DND-41 (cell line): ENCODE results near the gene HEATR5B.

Experiments used
- ATAC-seq: fragments of 200-7000 bp; cut with Tn5 transposase; 3 replicates; pipeline ENCODE4 v1.9.1; 2021; ENCODE audit warnings: low read depth; ENCODE audit not compliant: insufficient read depth
- DNase-seq: peaks from one replicate; pipeline ENCODE4 v3.0.0-alpha.2; 2020
- H2AFZ ChIP-seq: 2 replicates; pipeline ENCODE4 v1.6.0; 2012; ENCODE audit warnings: low read depth, low read length
- H3K27ac ChIP-seq: 2 replicates; pipeline ENCODE4 v1.5.1; 2012; ENCODE audit warnings: low read length, inconsistent platforms
- H3K27me3 ChIP-seq: fragments of 200-600 bp; sonication (generic); 2 replicates; pipeline ENCODE4 v1.6.0; 2012; ENCODE audit warnings: low read length, mild to moderate bottlenecking, inconsistent platforms; ENCODE audit not compliant: insufficient read depth, poor library complexity
- H3K36me3 ChIP-seq: 2 replicates; pipeline ENCODE4 v1.5.1; 2012; ENCODE audit warnings: low read length, inconsistent platforms; ENCODE audit not compliant: insufficient read depth
- H3K4me1 ChIP-seq: 2 replicates; pipeline ENCODE4 v1.5.1; 2012; ENCODE audit warnings: mild to moderate bottlenecking, low read length; ENCODE audit not compliant: insufficient read depth
- H3K4me2 ChIP-seq: 2 replicates; pipeline ENCODE4 v1.6.0; 2012; ENCODE audit warnings: mild to moderate bottlenecking, moderate library complexity, low read length, inconsistent platforms; ENCODE audit not compliant: insufficient read depth
- H3K4me3 ChIP-seq, 2 experiments: fragments of 200-600 bp in 1 of 2; shearing (Covaris generic) in 1 of 2; 2 replicates each; pipeline ENCODE4 v1.5.1; 2012 to 2016; ENCODE audit warnings: inconsistent platforms in 2 of 2, low read length in 2 of 2, mild to moderate bottlenecking in 2 of 2, low read depth in 1 of 2, moderate library complexity in 1 of 2
- H3K79me2 ChIP-seq: 2 replicates; pipeline ENCODE4 v1.6.0; 2012; ENCODE audit warnings: low read length, inconsistent platforms; ENCODE audit not compliant: insufficient read depth
- H3K9ac ChIP-seq: 2 replicates; pipeline ENCODE4 v1.6.0; 2012; ENCODE audit warnings: low read depth, mild to moderate bottlenecking, inconsistent platforms, low read length, moderate library complexity
- H3K9me3 ChIP-seq: 2 replicates; pipeline ENCODE4 v1.5.1; 2012; ENCODE audit warnings: low read length, moderate library complexity, mild to moderate bottlenecking, inconsistent platforms; ENCODE audit not compliant: insufficient read depth, severe bottlenecking
- H4K20me1 ChIP-seq: 2 replicates; pipeline ENCODE4 v1.6.0; 2012; ENCODE audit warnings: low read length; ENCODE audit not compliant: insufficient read depth
- EZH2 ChIP-seq: IDR thresholded peaks from 3 replicates; pipeline ENCODE4 v1.6.1; 2012; ENCODE audit warnings: borderline replicate concordance, low read depth, mild to moderate bottlenecking, moderate library complexity, low read length, inconsistent platforms; ENCODE audit not compliant: severe bottlenecking
- TF ChIP-seq, protein P1 (sequence below): IDR thresholded peaks from 2 replicates; pipeline ENCODE4 v1.5.1; 2012; ENCODE audit warnings: borderline replicate concordance, low read length, moderate library complexity, mild to moderate bottlenecking; ENCODE audit not compliant: poor library complexity, severe bottlenecking; ENCODE audit errors: extremely low read depth

The HEATR5B gene

DNA sequence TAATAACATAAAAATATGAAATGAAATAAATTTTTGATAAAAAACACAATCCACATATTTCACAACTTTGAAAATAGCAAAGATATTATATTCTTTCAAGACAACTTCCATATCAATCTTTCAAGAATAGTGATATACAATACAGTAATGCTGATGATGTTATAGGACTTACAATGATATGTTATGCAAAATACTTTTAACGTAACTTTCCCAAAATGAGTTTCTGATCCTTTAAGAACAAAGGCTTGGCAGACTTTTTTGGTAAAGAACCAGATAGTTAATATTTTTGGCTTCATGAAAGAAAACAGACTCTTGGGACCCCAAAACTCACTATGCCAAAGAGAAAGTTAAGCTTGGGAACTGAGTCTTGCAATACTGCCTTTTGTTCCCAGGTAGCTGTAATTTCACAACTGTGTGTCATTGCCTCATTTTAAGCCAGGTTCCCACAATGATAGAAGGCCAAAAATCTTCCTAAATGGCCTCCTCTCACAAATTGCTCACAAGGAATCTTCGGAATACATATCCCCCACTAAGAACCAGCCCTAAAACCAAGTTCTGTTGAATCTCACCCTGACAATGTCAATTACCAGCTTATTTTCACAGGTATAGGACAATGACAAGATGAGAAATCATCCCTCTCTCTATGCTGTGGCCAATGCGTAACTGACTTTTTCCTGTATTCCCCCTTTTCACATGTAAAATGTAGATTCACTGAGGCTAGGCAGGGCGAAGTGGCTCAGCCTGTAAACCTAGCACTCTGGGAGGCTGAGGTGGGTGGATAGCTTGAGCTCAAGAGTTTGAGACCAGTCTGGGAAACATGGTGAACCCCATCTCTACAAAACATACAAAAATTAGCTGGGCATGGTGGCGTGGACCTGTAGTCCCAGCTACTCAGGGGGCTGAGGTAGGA is 63.0 kb downstream of the HEATR5B start:
- no peak for TF ChIP-seq EZH2
- TF ChIP-seq, protein P1, sequence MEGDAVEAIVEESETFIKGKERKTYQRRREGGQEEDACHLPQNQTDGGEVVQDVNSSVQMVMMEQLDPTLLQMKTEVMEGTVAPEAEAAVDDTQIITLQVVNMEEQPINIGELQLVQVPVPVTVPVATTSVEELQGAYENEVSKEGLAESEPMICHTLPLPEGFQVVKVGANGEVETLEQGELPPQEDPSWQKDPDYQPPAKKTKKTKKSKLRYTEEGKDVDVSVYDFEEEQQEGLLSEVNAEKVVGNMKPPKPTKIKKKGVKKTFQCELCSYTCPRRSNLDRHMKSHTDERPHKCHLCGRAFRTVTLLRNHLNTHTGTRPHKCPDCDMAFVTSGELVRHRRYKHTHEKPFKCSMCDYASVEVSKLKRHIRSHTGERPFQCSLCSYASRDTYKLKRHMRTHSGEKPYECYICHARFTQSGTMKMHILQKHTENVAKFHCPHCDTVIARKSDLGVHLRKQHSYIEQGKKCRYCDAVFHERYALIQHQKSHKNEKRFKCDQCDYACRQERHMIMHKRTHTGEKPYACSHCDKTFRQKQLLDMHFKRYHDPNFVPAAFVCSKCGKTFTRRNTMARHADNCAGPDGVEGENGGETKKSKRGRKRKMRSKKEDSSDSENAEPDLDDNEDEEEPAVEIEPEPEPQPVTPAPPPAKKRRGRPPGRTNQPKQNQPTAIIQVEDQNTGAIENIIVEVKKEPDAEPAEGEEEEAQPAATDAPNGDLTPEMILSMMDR = no peak
- Histone ChIP-seq H3K4me1 (no peaks in the 10 kb centered on the region), H3K36me3 (peaks cover 44% of the 10 kb centered on the region; the same call in 1 of the 2 replicates), H3K4me2 (no peak overlapping the region), H4K20me1 (no peaks in the 10 kb centered on the region), H3K27ac (no peak overlapping the region), H3K79me2 (no peaks in the 10 kb centered on the region), H3K9me3 (no peaks in the 10 kb centered on the region), H3K9ac (no peak overlapping the region), H2AFZ (no peak overlapping the region), H3K4me3 (no peak overlapping the region), H3K27me3 (no peaks in the 10 kb centered on the region)
- DNase-seq (no peak), ATAC-seq (no peak)

GRCh38 chr2:37020212-37020886 is 63.8 kb downstream of the HEATR5B start:
- Histone ChIP-seq H3K4me3 (no peak overlapping the region), H3K27ac (no peak overlapping the region), H4K20me1 (no peaks in the 10 kb centered on the region), H3K9me3 (no peaks in the 10 kb centered on the region), H3K4me1 (no peaks in the 10 kb centered on the region), H3K79me2 (no peaks in the 10 kb centered on the region), H3K9ac (no peak overlapping the region), H3K4me2 (no peak overlapping the region), H2AFZ (no peak overlapping the region), H3K36me3 (peaks cover 39% of the 10 kb centered on the region; the same call in 1 of the 2 replicates), H3K27me3 (no peaks in the 10 kb centered on the region)
- TF ChIP-seq, protein P1 = no peak
- no peak for TF ChIP-seq EZH2
- ATAC-seq (no peak), DNase-seq (no peak)

- ATAC-seq = no peak
- no peak overlapping the region for H3K4me2 ChIP-seq
Observed at GRCh38 chr2:37013315-37013641, 70.9 kb downstream of the HEATR5B start.

GRCh38 chr2:37011130-37011529 is 73.0 kb downstream of the HEATR5B start:
- Histone ChIP-seq H3K9me3 (no peaks in the 10 kb centered on the region), H3K4me3 (no peak overlapping the region), H3K27ac (no peak overlapping the region), H3K27me3 (no peaks in the 10 kb centered on the region), H3K4me2 (no peak overlapping the region), H3K9ac (no peak overlapping the region), H3K4me1 (no peaks in the 10 kb centered on the region), H4K20me1 (no peaks in the 10 kb centered on the region), H2AFZ (no peak overlapping the region), H3K79me2 (no peaks in the 10 kb centered on the region), H3K36me3 (peaks cover 23% of the 10 kb centered on the region; the same call in 1 of the 2 replicates)
- DNase-seq = no peak
- TF ChIP-seq EZH2 = no peak
- TF ChIP-seq, protein P1 = no peak
- ATAC-seq = no peak

More at GRCh38 chr2:37013315-37013641, 70.9 kb downstream of the HEATR5B start:
- H3K79me2 ChIP-seq = no peaks in the 10 kb centered on the region
- no peaks in the 10 kb centered on the region for H3K4me1 ChIP-seq
- DNase-seq = no peak
- H3K9me3 ChIP-seq = no peaks in the 10 kb centered on the region
- H3K27me3 ChIP-seq = no peaks in the 10 kb centered on the region
- H3K4me3 ChIP-seq = no peak overlapping the region
- H4K20me1 ChIP-seq = no peaks in the 10 kb centered on the region
- no peak for TF ChIP-seq EZH2
- H3K9ac ChIP-seq = no peak overlapping the region
- H2AFZ ChIP-seq = no peak overlapping the region
- H3K27ac ChIP-seq = no peak overlapping the region
- peaks cover 29% of the 10 kb centered on the region; the same call in 1 of the 2 replicates for H3K36me3 ChIP-seq
